MV-4-11 (cell line): ENCODE results near the gene POLR1A.

ENCODE experiments used
- DNase-seq: peaks from one replicate; lab custom pipeline; 2025; lab: John Stamatoyannopoulos, UW

Gene POLR1A

GRCh38 chr2:86097114-86097896 lies 8.4 kb downstream of the POLR1A start:
- no peak for DNase-seq

- DNase-seq: no peak
Observed at GRCh38 chr2:86094229-86094628, 11.5 kb downstream of the POLR1A start.

- no peak for DNase-seq
Observed at GRCh38 chr2:86087936-86088850, 17.5 kb downstream of the POLR1A start.

- no peak for DNase-seq
Observed at GRCh38 chr2:86082756-86083155, 22.9 kb downstream of the POLR1A start.

- DNase-seq: no peak
Observed at GRCh38 chr2:86081724-86082123, 24.0 kb downstream of the POLR1A start.

GRCh38 chr2:86079981-86080911 lies 25.4 kb downstream of the POLR1A start:
- peak; percentile 58 for DNase-seq

- no peak for DNase-seq
Observed at GRCh38 chr2:86078774-86079545, 26.7 kb downstream of the POLR1A start.

- DNase-seq: no peak
Observed at GRCh38 chr2:86075886-86076285, 29.8 kb downstream of the POLR1A start.

- DNase-seq: no peak
Observed at GRCh38 chr2:86074811-86075210, 30.9 kb downstream of the POLR1A start.

GRCh38 chr2:86074256-86074655 lies 31.4 kb downstream of the POLR1A start:
- DNase-seq: no peak

- DNase-seq: no peak
Observed at GRCh38 chr2:86073225-86073624, 32.5 kb downstream of the POLR1A start.

- DNase-seq: peak; percentile 81
Observed at GRCh38 chr2:86072271-86072858, 33.3 kb downstream of the POLR1A start.

GRCh38 chr2:86070868-86071267 lies 34.8 kb downstream of the POLR1A start:
- DNase-seq: no peak

GRCh38 chr2:86069783-86070339 lies 35.8 kb downstream of the POLR1A start:
- no peak for DNase-seq

GRCh38 chr2:86069091-86069685 lies 36.5 kb downstream of the POLR1A start:
- DNase-seq: no peak

- DNase-seq: no peak
Observed at GRCh38 chr2:86068648-86069047, 37.0 kb downstream of the POLR1A start.

GRCh38 chr2:86068136-86068588 lies 37.5 kb downstream of the POLR1A start:
- no peak for DNase-seq

- DNase-seq: no peak
Observed at GRCh38 chr2:86066915-86067314, 38.8 kb downstream of the POLR1A start.

GRCh38 chr2:86066007-86066578 lies 39.6 kb downstream of the POLR1A start:
- no peak for DNase-seq

GRCh38 chr2:86065512-86065911 lies 40.2 kb downstream of the POLR1A start:
- DNase-seq: no peak
